HG02571 (cell line): ENCODE measurements around the gene PRR3.
"Not testable (repeated sequence)": the region's sequence is repeated elsewhere in the genome, so short reads cannot be mapped to it uniquely, and the experiment has no call there.

Source experiments
- ATAC-seq: cut with Tn5 transposase; IDR thresholded peaks from one replicate; pipeline ENCODE4 v1.9.1; 2021; ENCODE audit warnings: mild to moderate bottlenecking, moderate library complexity; ENCODE audit not compliant: unreplicated experiment

The PRR3 gene

GRCh38 chr6:30570263-30570662, 13.2 kb downstream of the PRR3 start:
- ATAC-seq, result no peak

DNA sequence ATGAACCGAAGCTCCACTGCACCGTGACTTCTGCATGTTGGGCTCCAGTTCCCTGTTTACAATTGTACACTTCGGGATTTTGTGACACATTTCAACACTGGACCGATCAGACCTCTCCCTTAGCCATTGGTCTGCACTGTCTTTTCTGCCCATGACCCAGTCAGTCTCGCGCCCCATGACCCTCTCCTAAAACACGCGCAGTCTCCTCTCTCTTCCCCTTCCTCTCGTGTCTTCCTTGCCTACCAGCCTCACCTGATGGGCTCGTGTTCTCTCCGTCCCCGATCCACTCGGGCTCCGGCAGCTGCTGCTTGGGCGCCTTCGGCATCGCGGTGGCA, 13.6 kb downstream of the PRR3 start:
- no peak for ATAC-seq

GRCh38 chr6:30571075-30571761, 14.1 kb downstream of the PRR3 start, which contains the start of gene ABCF1:
TSS of gene ABCF1 (plus strand) at chr6:30571442. CDS start at chr6:30571488, 46 bp downstream.
- peak; percentile 89 for ATAC-seq

DNA sequence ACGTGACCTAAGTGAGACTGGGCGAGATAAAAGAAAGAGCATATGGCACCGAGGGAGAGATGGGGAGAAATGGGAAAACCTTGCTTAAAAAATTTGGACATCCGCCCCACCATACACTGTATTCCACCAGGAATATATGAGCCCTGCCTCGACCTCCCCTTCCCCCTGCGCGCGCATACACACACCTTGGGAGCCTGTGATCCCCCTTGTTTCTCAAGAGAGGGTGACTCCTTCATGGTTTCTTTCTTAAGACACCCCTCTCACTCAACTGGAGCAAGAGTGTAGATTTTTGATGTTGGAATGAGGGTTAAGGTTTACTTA, 14.6 kb downstream of the PRR3 start:
- peak; percentile 6 for ATAC-seq

DNA sequence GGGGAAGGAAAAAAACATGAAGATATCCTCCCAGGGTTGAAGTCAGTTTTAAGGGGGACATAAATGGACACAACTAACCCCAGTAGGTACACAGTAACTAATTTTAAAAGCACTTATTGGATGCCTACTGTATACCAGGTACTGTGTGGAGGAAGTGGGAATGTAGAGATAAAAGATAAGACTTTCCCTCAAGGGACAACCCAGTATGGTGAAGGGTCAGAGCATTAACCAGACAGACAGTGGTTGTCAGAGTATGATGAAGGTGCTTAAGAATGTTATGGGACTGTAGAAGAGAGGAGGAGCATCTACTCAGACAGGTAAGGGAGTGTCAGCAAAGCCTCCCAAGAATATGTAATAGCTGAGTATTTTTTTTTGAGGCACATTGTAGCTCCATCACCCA, 15.1 kb downstream of the PRR3 start:
- no peak for ATAC-seq

DNA sequence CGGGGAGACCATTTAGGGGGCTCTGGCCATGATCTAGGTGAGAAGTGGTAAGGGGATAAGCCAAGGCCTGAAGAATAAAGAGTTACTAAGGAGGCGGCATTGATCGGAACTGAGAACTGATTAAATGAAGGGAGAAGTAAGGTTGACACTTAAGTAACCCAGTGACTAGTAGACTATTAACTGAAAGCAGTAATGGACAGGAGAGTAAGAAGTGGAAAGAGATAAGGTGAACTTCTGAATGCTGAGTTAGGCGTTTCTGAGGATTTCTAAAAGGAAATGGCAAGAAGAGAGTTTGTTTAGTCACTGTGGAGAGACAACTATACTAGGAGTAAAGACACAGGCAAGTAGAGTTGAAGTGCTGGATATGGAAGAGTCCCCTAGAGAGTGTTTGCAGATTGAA, 16.0 kb downstream of the PRR3 start:
- no peak for ATAC-seq

- ATAC-seq, result no peak
These were observed 21.0 kb downstream of the PRR3 start for GRCh38 chr6:30578051-30578450.

- ATAC-seq, result no peak
These were observed 26.8 kb downstream of the PRR3 start for GRCh38 chr6:30583921-30584320.

DNA sequence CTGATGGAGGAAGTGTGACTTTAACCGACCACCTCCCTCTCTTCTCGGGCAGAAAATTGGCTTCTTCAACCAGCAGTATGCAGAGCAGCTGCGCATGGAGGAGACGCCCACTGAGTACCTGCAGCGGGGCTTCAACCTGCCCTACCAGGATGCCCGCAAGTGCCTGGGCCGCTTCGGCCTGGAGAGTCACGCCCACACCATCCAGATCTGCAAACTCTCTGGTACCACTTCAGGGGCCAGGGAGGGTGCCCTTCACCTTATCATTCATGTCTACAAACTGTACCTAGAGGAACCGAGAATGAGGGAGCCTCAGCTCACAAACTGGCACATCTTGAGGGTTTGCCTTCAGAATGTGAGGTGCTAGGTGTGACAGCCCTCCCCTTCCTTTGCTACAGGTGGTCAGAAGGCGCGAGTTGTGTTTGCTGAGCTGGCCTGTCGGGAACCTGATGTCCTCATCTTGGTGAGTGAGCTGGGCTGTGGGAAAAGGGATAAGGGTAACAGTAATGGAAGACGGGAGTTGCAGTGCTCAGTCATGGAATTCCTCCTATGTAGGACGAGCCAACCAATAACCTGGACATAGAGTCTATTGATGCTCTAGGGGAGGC, 32.8 kb downstream of the PRR3 start:
- ATAC-seq, result no peak

DNA sequence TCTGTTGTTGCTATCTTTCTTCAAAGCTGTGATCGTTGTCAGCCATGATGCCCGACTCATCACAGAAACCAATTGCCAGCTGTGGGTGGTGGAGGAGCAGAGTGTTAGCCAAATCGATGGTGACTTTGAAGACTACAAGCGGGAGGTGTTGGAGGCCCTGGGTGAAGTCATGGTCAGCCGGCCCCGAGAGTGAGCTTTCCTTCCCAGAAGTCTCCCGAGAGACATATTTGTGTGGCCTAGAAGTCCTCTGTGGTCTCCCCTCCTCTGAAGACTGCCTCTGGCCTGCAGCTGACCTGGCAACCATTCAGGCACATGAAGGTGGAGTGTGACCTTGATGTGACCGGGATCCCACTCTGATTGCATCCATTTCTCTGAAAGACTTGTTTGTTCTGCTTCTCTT, 33.4 kb downstream of the PRR3 start:
- ATAC-seq, result no peak

- no peak for ATAC-seq
These were observed 33.9 kb downstream of the PRR3 start for GRCh38 chr6:30591008-30591407.

GRCh38 chr6:30592287-30592686, 35.2 kb downstream of the PRR3 start:
- ATAC-seq, result no peak

DNA sequence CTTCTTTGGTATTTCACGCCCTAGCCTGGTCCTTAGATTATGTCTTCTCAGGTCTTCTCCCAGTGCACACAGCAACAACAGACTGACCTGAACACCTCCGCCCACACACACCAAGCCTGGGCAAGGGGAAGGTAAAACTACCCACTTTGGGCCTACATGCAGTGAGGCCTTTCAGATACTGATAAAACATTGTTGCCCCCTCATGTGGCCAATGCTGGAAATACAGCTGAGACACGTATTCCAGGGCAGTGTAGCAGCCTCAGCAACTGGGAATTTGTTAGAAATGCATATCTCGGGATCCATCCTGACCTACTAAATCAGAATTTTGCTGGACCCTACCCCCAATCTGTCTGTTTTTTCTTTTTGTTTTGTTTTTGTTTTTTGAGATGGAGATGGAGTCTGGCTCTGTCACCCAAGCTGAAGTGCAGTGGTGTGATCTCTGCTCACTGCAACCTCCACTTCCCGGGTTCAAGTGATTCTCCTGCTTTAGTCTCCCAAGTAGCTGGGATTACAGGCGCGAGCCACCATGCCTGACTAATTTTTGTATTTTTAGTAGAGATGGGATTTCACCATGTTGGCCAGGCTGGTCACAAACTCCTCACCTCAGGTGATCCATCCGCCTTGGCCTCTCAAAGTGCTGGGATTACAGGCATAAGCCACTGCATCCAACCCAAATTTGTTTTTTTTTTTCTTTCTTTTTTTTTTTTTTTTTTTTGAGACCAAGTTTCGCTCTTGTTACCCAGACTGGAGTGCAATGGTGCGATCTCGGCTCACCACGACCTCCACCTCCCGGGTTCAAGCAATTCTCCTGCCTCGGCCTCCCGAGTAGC, 40.4 kb downstream of the PRR3 start:
- ATAC-seq, result not testable (repeated sequence)

- no peak for ATAC-seq
These were observed 42.0 kb downstream of the PRR3 start for GRCh38 chr6:30598912-30599624.

- no peak for ATAC-seq
These were observed 42.7 kb downstream of the PRR3 start for GRCh38 chr6:30599625-30600324.

DNA sequence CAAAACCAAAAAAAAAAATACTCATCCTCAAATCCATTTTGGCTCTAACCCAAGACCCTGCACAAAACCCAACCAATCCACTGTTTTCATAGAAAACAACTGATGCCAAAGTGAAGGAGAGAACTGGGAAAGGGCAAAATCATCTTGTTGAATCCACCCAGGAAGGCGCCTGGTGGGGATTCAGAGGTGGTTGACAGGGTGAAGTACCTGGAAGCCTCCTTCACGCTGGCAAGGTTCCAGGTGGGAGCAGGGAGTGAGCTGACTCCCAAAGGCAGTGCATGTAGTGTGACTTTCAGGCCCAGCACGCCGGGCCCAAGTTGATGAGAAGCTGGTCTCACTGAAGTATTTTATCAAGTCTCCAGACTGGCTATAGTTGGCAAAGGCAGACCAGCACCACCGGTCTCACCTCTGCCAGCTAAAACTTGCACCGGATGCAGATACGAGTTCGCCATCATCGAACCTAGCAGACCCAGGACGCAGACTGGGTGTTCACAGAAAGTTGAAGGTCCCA, 43.4 kb downstream of the PRR3 start:
- ATAC-seq, result no peak

- no peak for ATAC-seq
These were observed 44.3 kb downstream of the PRR3 start for GRCh38 chr6:30601436-30601814.

DNA sequence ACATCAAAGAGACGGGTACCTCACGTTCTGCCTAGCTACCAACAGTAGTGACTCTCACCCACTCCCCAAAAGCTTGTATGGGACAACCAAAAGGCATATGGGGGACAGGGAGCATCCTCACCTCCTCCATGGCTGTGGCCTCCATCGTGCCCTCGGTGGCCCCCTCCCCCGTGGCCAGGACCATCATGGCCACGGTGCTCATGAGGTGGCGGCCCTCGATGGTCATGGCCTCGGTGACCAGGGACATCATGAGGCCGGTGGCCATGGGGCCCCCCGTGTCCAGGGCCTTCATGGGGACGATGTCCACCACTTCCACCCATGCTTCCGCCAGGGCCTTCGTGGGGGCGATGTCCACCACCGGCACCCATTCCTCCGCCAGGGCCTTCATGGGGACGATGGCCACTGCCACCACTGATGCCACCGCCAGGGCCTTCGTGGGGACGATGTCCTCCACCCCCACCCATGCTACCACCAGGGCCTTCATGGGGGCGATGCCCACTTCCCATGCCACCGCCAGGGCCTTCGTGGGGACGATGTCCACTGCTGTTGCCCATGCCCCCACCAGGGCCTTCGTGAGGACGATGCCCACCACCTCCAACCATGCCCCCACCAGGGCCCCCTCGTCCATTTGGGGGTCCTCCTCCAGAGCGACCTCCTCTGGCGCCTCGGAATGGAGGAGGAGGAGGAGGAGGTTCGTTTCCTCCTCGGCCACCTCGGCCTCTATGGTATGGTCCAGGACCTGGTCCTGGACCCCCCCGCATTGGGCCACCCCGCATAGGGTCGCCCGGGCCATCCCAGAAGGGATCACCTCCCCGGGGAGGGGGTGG, 44.9 kb downstream of the PRR3 start:
- ATAC-seq, result no peak

DNA sequence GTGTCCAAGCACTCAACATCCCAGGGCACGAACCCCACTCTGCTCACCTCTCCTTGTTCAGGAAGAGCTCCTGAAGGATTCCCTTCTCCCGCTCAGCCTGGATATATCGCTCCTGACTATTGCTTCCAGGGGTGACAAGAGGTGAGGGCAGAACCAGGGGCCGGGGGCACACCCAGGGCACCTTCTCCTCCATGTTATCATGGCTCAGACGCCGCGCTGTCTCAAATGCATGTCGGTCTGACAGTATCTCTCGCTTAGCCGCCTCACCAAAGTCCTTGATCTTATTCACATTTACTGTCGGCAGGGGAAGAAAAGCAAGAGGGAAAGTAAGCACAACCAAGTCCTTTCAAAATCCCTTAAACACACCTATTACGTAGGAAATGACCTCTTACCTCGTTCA, 46.9 kb downstream of the PRR3 start:
- ATAC-seq, result no peak

DNA sequence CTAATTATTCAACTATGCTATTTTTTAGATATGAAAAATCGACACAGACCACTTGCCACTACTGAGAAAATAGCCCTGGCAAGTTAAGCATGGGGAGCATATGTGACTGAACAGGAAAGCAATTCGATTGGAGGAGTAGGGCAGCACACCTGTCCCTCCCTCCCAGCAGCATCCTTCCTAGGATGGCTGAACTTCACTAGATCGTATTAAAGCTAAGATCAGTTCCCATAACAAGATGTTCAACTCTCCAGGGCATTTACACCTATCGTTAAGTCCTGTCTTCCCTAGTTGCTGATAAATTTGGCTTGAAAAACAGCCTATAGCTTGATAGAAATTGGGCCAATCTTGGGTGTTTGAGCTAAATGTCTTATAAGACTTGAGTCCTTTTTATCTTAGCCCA, 53.0 kb downstream of the PRR3 start:
- ATAC-seq, result no peak
